B cell (primary cell): ENCODE measurements around the gene PSMA3. TPM values are rescaled to one million over a fixed set of nuclear protein-coding genes. Genes with fewer than 3 reads are reported as not detected.

Experiments used
- ATAC-seq: fragments of 200-7000 bp; cut with Tn5 transposase; one replicate; pipeline ENCODE4 v1.10.0; 2021; ENCODE audit warnings: low read depth, mild to moderate bottlenecking, moderate number of reproducible peaks, moderate library complexity
- CTCF ChIA-PET: fragments of 350-600 bp; sonication (Branson Sonifier 250); formaldehyde crosslinking; loops from one replicate; lab custom pipeline; 2021; ENCODE audit warnings: antibody characterized with exemption, inconsistent platforms; lab: Charles Lee
- POLR2A ChIA-PET: fragments of 350-600 bp; sonication (Branson Sonifier 250); formaldehyde crosslinking; loops from one replicate; lab custom pipeline; 2021; ENCODE audit warnings: antibody characterized with exemption; lab: Charles Lee
- DNase-seq: peaks from one replicate; pipeline ENCODE4 v3.0.0; 2013
- H2AFZ ChIP-seq: 2 replicates; pipeline ENCODE4 v1.6.1; 2012; ENCODE audit warnings: mild to moderate bottlenecking, low read depth, low read length; ENCODE audit not compliant: insufficient read depth, poor library complexity, severe bottlenecking
- H3K27ac ChIP-seq, 2 donors: 1 replicate in 1 of 2; 2 replicates in 1 of 2; pipeline ENCODE4 v1.5.1; 2012 to 2013; ENCODE audit warnings: low read length in 2 of 2, mild to moderate bottlenecking in 2 of 2, moderate library complexity in 1 of 2
- H3K27me3 ChIP-seq, 4 experiments: fragments of 200-600 bp in 1 of 4; sonication (generic) in 1 of 4; replicated peaks in 1 of 4; 1 replicate in 2 of 4; 2 replicates in 2 of 4; pipeline versions ENCODE4 v1.6.1 to v1.7.0; 2013 to 2016; ENCODE audit warnings: low read length in 3 of 4, mild to moderate bottlenecking in 2 of 4, mixed read lengths in 1 of 4, moderate library complexity in 1 of 4; ENCODE audit not compliant: insufficient read depth in 4 of 4, control insufficient read depth in 3 of 4; ENCODE audit errors: control extremely low read depth in 1 of 4
- H3K36me3 ChIP-seq, 2 experiments: replicated peaks in 1 of 2; 1 replicate in 1 of 2; 2 replicates in 1 of 2; pipeline versions ENCODE4 v1.6.1 to v1.7.1; 2013; ENCODE audit warnings: low read length in 1 of 2; ENCODE audit not compliant: insufficient read depth in 2 of 2, control insufficient read depth in 1 of 2; ENCODE audit errors: control extremely low read depth in 1 of 2, extremely low read depth in 1 of 2
- H3K4me1 ChIP-seq, 2 donors: fragments of 200-600 bp in 1 of 2; sonication (generic) in 1 of 2; 1 replicate in 1 of 2; 2 replicates in 1 of 2; pipeline versions ENCODE4 v1.5.1 to v1.6.1; 2013 to 2017; ENCODE audit warnings: low read length in 2 of 2; ENCODE audit not compliant: control insufficient read depth in 2 of 2, insufficient read depth in 2 of 2
- H3K4me2 ChIP-seq: replicated peaks from 2 replicates; pipeline ENCODE3; 2012; ENCODE audit warnings: mild to moderate bottlenecking, low read depth, low read length; ENCODE audit not compliant: poor library complexity, severe bottlenecking
- H3K4me3 ChIP-seq, 5 experiments: fragments of 200-600 bp in 1 of 5; sonication (generic) in 1 of 5; 1 replicate in 3 of 5; 2 replicates in 2 of 5; pipeline versions ENCODE4 v1.5.1 to v1.7.0; 2011 to 2016; ENCODE audit warnings: low read length in 4 of 5, mild to moderate bottlenecking in 4 of 5, low read depth in 2 of 5, control low read depth in 1 of 5, moderate library complexity in 1 of 5; ENCODE audit not compliant: insufficient read depth in 1 of 5; ENCODE audit errors: control extremely low read depth in 1 of 5, extremely low read depth in 1 of 5
- H3K79me2 ChIP-seq: fragments of 200-600 bp; sonication (generic); one replicate; pipeline ENCODE4 v1.6.0; 2016; ENCODE audit warnings: low read length; ENCODE audit not compliant: control insufficient read depth, insufficient read depth
- H3K9ac ChIP-seq: fragments of 200-600 bp; sonication (generic); 2 replicates; pipeline ENCODE4 v1.6.1; 2017; ENCODE audit warnings: mild to moderate bottlenecking, low read length, moderate library complexity
- H3K9me3 ChIP-seq, 3 donors: one replicate each; pipeline versions ENCODE4 v1.6.1 to v1.7.1; 2013; ENCODE audit warnings: low read length in 2 of 3; ENCODE audit not compliant: control insufficient read depth in 2 of 3, insufficient read depth in 1 of 3; ENCODE audit errors: control extremely low read depth in 1 of 3
- H4K20me1 ChIP-seq: 2 replicates; pipeline ENCODE4 v1.6.0; 2012; ENCODE audit warnings: mild to moderate bottlenecking, low read length; ENCODE audit not compliant: insufficient read depth, control insufficient read depth, poor library complexity, severe bottlenecking
- H3K27ac Mint-ChIP-seq: one replicate; pipeline ENCODE4 v1.8.0; 2021; ENCODE audit warnings: mixed read lengths
- H3K27me3 Mint-ChIP-seq: one replicate; pipeline ENCODE4 v1.8.0; 2021; ENCODE audit warnings: mixed read lengths
- H3K4me1 Mint-ChIP-seq: one replicate; pipeline ENCODE4 v1.8.0; 2021; ENCODE audit warnings: mixed read lengths
- H3K4me3 Mint-ChIP-seq: one replicate; pipeline ENCODE4 v1.8.0; 2021; ENCODE audit warnings: mixed read lengths
- H3K9me3 Mint-ChIP-seq: one replicate; pipeline ENCODE4 v1.8.0; 2022; ENCODE audit warnings: mixed read lengths; ENCODE audit not compliant: insufficient read depth
- EZH2 ChIP-seq: IDR thresholded peaks from 2 replicates; pipeline ENCODE4 v1.6.1; 2012; ENCODE audit warnings: borderline replicate concordance, low read depth, mild to moderate bottlenecking, moderate library complexity, low read length; ENCODE audit not compliant: insufficient read depth, poor library complexity, severe bottlenecking
- WGBS: methylation state at CpG from one replicate; pipeline ENCODE4 v1.1.5; 2013; ENCODE audit warnings: missing lambda C conversion rate; ENCODE audit not compliant: insufficient coverage; 5-methylcytosine and 5-hydroxymethylcytosine counted together
- intact Hi-C: fragments of 100-400 bp; cut with micrococcal nuclease; formaldehyde crosslinking; loops from one replicate; pipeline ENCODE4 v1.10.0; 2022
- polyA plus RNA-seq: library from polyadenylated mRNA; depleted of rRNA; stranded (reverse); fragments of >200 nt; gene quantifications from 2 replicates; pipeline ENCODE4 v1.2.3, GENCODE V29; 2012
- total RNA-seq, 2 donors: library from RNA; stranded (reverse); fragments of 120-200 nt in 1 of 2; gene quantifications; 1 replicate in 1 of 2; 2 replicates in 1 of 2; pipeline versions ENCODE4 v1.2.3 to v1.2.4, GENCODE V29; 2013 to 2022
- TF ChIP-seq, protein P1 (sequence below): fragments of 200-600 bp; IDR thresholded peaks from one replicate; pipeline ENCODE4 v1.8.0; 2022; ENCODE audit warnings: antibody characterized with exemption, mild to moderate bottlenecking

The PSMA3 gene
- total and polyA plus RNA-seq, 2 donors (not counting 1 experiment from before 2014, with no cell fraction given), result 57.3 to 99.2 TPM

DNA sequence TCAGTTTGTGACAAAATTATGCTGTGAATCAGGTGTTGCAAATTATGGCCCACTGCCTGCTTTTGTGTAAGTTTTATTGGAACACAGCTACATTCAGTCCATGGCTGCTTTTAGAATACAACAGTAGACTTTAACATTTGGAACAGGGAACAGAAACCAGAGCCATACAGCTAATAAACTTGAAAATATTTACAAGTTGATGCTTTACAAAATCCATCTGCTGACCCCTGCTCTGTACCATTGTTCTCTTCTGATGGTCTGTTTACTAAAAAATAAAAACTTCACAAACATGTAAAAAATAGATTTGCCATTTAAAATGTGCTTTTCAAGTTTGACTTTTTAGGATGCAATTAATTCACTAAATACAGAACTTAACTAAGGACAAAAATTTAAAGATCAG, 20.8 kb downstream of the PSMA3 start:
- Histone ChIP-seq H3K9ac (no peak overlapping the region), H2AFZ (no peak overlapping the region), H3K9me3 (no peaks in the 10 kb centered on the region), H3K79me2 (peaks cover 8% of the 10 kb centered on the region), H3K27ac (peak overlapping the region in 1 of 2 donors; percentile 46), H3K27me3 (no peaks in the 10 kb centered on the region), H4K20me1 (peaks cover 6% of the 10 kb centered on the region), H3K4me3 (no peak overlapping the region), H3K36me3 (peaks cover 25 to 77% of the 10 kb centered on the region in 2 experiments), H3K4me2 (no peak overlapping the region), H3K4me1 (no peaks in the 10 kb centered on the region)
- H3K27me3 Mint-ChIP-seq, result no peaks in the 10 kb centered on the region
- DNase-seq (no peak), ATAC-seq (no peak)
- TF ChIP-seq EZH2, result no peak
- TF ChIP-seq, protein P1, sequence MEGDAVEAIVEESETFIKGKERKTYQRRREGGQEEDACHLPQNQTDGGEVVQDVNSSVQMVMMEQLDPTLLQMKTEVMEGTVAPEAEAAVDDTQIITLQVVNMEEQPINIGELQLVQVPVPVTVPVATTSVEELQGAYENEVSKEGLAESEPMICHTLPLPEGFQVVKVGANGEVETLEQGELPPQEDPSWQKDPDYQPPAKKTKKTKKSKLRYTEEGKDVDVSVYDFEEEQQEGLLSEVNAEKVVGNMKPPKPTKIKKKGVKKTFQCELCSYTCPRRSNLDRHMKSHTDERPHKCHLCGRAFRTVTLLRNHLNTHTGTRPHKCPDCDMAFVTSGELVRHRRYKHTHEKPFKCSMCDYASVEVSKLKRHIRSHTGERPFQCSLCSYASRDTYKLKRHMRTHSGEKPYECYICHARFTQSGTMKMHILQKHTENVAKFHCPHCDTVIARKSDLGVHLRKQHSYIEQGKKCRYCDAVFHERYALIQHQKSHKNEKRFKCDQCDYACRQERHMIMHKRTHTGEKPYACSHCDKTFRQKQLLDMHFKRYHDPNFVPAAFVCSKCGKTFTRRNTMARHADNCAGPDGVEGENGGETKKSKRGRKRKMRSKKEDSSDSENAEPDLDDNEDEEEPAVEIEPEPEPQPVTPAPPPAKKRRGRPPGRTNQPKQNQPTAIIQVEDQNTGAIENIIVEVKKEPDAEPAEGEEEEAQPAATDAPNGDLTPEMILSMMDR, result no peak
- ChIA-PET POLR2A (no interaction called here), CTCF (interaction anchor here (1.3 kb wide), 1 partner anchor 19 kb away, joined by 3 read pairs; no protein-coding TSS in a partner anchor)
- no peak overlapping the region for H3K27ac Mint-ChIP-seq
- no peak overlapping the region for H3K4me3 Mint-ChIP-seq
- intact Hi-C loops, result no loop called here
- peaks cover 1% of the 10 kb centered on the region for H3K4me1 Mint-ChIP-seq
- H3K9me3 Mint-ChIP-seq, result no peaks in the 10 kb centered on the region

DNA sequence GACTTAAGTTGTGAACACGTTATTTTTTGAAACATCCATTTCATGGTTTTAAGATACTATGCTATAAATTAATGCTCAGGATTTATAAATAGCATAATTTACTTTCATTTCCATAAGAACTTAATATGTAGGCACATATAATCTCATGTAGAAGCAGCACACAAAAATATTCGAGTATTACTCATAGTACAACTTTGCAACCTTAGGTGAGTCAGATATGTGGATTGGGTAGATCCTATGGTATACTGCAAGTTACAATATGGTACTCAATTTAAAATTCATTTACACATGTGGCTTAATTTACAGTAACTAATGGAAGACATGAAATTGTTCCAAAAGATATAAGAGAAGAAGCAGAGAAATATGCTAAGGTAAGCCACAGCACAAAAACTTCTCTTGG, 26.0 kb downstream of the PSMA3 start:
- ChIA-PET CTCF (no interaction called here), POLR2A (no interaction called here)
- Histone ChIP-seq H3K4me1 (peaks cover 0 to 8% of the 10 kb centered on the region in 2 donors), H3K4me2 (no peak overlapping the region), H3K79me2 (peaks cover 30% of the 10 kb centered on the region), H3K27me3 (no peaks in the 10 kb centered on the region), H3K4me3 (no peak overlapping the region), H3K9ac (no peak overlapping the region), H2AFZ (no peak overlapping the region), H3K27ac (no peak overlapping the region), H3K9me3 (no peaks in the 10 kb centered on the region), H4K20me1 (peaks cover 17% of the 10 kb centered on the region), H3K36me3 (peaks cover 28 to 70% of the 10 kb centered on the region in 2 experiments)
- TF ChIP-seq EZH2, result no peak
- TF ChIP-seq, protein P1, result no peak
- no CpG with 5 or more reads among the region's 2 CpGs for WGBS
- Mint-ChIP-seq H3K4me3 (no peak overlapping the region), H3K27ac (peak overlapping the region; percentile 50), H3K27me3 (no peaks in the 10 kb centered on the region), H3K4me1 (peaks cover 19% of the 10 kb centered on the region), H3K9me3 (no peaks in the 10 kb centered on the region)
- ATAC-seq (no peak), DNase-seq (no peak)
- intact Hi-C loops, result no loop called here
